Measurements from ENCODE around the gene ZNF682.
"Not testable (repeated sequence)": the region's sequence is repeated elsewhere in the genome, so short reads cannot be mapped to it uniquely, and the experiment has no call there.

The ZNF682 gene

DNA sequence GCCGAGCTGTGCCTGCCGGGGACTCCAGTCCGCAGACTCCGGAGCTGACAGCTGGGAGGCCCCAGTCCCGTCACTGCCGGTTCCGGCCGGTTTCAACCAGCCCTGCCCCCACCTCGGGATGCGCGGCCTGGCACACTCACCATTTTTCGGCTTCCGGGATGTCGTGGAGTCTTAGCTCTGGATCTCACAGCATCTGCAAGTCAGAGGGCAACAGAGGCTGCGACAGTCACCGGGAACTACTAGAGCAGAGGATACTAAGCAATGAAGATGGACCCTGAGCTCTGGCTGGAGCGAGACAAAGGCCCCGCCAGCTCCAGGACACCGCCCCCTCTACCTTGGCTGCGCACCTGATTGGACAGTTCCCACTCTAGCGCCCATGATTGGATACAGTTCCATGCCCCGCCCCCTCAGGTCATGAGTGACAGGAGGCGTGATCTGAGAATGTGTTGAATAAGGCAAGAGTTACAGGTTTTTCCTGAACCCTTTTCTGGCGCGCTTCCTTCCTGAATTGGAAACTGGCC is at the start of gene ZNF682:
ZNF682 (minus strand) TSS at position 303 of the 521 bp plus-strand sequence; CDS start at position 143, 160 bp downstream.
- no peak for DNase-seq

DNA sequence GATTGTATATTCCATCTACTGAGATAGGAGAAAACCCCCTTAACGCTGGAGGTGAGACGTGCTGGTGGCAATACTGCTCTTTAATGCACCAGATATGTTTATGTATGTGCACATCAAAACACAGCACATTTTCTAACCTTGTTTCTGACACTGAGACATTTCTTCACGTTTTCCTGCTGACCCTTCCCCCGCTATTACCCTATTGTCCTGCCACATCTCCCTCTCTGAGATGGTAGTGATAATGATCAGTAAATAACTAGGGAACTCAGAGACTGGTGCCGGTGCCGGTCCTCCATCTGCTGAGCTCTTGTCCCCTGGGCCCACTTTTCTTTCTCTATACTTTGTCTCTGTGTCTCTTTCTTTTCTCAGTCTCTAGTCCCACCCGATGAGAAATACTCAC is 43.6 kb upstream of the ZNF682 start:
- not testable (repeated sequence) for DNase-seq

DNA sequence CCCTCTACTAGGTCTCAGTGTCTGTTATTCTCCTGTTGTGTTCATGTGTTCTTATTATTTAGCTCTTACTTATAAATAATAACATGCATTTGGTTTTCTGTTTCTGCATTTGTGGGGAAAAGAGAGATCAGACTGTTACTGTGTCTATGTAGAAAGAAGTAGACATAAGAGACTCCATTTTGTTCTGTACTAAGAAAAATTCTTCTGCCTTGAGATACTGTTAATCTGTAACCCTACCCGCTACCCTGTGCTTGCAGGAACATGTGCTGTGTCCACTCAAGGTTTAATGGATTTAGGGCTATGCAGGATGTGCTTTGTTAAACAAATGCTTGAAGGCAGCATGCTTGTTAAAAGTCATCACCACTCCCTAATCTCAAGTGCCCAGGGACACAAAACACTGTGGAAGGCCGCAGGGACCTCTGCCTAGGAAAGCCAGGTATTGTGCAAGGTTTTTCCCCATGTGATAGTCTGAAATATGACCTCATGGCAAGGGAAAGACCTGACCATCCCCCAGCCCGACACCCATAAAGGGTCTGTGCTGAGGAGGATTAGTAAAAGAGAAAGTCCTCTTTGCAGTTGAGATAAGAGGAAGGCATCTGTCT is 43.0 kb upstream of the ZNF682 start:
- DNase-seq, result not testable (repeated sequence)

DNA sequence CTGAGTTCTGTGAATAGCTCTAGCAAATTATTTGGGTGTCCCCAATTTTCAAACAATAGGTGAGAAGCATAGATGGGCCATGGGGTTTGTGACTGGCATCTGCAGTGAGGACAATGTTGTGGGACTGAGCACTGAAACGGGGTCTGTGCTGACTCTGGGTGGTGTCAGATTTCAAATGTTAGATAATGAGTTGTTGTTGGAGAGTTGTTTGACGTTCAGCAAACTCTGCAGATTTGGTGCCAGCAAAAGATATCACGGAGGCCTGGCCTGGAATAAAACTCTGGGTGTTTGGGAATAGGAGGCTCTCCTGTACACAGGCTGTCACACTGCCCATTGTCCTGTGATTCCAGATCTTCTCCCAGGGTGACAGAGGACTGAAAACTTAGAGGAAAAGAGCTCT is 41.4 kb upstream of the ZNF682 start:
- no peak for DNase-seq

DNA sequence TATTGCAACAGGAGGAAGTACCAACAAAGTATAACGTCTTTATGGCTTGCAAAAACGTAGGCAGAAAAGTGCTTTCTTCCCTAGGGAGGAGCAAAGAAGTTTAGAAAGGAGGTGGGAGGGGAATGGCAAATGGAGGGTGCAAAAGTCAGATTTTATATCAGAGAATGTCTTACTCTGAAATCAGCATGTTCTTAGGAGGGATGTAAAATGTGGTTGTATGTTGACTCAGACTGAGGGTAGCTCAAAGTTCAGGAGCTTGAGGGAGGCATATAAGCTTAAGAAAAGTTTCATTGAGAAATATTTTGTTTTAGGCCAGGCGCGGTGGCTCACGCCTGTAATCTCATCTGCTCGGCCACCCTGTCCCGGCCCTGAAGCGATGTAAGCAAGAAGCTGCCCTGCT is 40.2 kb upstream of the ZNF682 start:
- no peak for DNase-seq

DNA sequence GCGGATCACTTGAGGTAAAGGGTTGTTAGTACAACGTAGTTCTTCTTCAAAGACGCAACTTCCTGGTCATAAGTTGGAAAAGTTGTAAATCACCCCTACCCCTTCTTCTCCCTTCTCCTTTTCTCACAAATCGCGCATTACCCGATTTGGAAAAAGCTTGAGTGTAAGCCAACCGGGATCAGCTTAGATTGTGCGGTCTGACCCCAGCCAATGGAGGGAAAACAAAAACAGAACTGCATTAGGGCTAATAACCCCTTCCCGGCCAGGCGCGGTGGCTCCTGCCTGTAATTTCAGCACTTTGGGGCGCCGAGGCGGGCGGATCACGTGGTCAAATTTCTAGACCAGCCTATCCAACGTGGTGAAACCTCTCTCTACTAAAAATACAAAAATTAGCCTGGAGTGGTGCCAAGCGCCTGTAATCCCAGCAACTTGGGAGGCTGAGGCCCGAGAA is 39.3 kb upstream of the ZNF682 start:
- DNase-seq, result no peak

DNA sequence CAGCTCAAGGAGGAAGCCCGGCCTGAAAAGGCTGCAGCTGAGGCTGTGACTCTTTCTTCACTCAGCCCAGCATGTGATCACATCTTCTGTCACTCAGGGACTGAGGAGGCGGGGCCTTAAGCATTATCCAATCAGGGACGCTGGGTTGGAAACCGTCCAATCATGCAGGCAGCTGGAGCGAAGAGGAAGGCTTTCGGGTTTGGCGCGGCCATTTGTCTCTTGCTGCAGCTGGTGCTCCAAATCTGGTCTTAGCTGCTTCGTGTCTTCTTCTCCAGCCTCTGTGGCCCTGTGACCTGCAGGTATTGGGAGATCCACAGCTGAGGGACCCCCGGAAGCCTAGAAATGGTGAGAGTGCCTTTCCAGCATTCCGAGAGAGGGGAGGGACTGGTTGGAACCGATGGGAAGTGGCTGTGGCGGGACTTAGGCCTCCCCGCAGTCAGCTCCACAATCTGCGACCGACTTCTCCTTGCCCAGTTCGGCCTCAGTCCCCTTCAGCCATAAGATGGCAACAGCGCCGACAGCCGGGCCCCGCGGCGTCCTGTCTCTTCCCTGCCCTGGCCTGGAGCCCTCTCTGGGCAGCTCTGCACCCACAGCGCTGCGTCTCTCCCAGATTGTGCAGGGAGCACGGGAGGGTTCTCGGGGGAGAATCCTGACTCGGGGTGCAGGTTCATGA is 38.6 kb upstream of the ZNF682 start, which contains the start of gene ZNF90:
ZNF90 (plus strand) TSS at position 210 of the 673 bp plus-strand sequence; CDS start at position 343, 133 bp downstream.
- no peak for DNase-seq

DNA sequence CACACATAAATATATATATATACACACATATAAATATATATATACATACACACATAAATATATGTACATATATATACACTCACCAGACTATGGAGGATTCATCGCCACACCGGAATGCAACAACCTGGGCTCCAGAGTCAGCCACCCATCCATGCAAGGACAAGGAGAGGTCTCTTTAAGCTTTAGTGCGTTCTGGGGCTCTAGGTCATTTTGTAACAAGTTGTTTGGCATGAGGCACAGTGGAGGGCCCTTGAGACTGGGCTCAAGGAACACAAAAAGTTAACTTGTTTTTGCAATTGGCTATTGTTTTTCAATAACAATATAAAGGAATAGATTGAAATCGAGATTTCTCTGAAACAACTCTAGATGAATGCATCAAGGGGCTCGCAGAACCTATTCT is 33.6 kb upstream of the ZNF682 start:
- DNase-seq, result no peak

DNA sequence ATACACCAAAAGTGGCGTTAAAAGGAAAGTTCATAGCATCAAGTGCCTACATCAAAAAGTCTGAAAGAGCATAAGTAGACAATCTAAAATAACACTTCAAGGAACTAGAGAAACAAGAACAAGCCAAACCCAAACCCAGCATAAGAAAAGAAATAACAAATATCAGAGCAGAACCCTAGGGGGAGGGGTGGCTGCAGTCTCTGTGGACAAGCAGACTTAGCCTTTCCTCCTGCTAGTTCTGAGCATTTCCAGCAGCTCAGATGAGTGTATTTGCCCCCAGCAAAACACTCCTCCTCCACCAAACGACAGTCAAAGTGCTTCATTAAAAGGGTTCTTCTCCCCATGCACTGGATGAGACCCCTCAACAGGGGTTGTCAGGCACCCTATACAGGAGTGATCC is 31.4 kb upstream of the ZNF682 start:
- DNase-seq, result no peak

DNA sequence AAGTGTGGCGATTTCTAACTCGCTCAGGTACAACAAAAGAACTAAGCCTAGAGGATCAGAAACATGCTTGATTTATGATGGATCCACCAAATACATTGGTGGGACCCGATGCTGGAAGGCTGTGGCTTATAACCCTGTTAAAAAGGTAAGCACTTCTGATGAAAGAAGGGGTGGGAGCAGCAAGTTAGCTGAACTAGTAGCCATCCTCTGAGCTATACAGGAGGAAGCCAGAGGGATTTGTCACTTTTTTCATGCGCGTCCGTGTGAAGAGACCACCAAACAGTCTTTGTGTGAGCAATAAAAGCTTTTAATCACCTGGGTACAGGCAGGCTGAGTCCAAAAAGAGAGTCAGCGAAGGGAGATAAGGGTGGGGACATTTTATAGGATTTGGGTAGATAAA is 29.3 kb upstream of the ZNF682 start:
- not testable (repeated sequence) for DNase-seq

DNA sequence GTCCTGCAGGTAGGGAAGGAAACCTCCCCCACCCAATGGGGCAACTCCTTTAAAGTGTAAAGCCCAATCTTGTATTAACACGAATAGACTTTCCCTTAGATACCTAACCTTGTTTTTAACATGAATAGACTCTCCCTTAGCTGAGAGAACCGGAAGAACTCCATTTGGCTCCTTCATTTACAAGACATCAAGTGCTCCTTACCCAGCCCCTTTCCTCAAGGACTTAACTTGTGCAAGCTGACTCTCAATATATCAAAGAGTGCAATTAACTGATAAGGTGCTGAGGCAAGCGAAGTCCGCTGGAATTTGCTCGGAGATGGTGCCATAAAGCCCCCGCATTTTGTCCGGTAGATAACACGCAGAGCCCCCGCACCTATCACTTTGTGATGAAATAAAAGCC is 28.6 kb upstream of the ZNF682 start:
- no peak for DNase-seq

DNA sequence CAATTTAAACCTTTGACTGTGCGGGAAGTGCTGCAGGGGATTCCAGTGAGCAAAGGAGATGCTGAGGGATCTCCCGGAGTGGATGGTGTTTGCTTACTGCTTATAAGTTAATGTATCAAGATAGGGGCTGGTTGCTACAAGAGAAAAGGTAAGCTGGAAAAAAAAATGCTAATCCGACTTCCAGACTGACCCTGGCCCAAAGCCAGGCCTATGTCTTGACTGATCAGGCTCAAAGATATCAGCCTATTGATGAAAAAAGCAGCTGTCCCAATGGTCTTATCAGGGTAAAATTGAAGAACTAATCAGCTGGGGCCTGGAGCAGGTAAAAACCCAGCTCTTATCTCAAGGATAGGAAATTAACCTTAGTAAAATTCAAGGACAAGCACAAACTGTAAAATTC is 27.6 kb upstream of the ZNF682 start:
- DNase-seq, result no peak

DNA sequence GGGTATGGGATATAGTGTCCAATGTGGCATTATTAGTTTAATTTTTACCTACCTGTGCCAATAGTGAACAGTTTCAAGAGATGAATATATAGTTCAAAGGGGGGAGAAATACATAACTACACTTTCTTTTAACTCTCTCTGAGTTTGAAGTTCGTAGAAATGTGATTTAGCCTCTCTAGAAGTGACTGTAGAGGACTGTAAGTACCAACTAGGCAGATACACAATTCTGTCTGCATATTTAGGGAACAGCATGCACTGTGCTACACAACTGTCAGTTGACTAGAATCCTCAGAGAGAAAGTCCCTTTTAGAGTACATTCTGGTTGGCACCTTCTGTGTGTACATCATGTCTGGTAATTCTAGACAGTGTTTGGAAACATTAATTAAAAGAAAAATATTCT is 21.0 kb upstream of the ZNF682 start:
- DNase-seq, result no peak

DNA sequence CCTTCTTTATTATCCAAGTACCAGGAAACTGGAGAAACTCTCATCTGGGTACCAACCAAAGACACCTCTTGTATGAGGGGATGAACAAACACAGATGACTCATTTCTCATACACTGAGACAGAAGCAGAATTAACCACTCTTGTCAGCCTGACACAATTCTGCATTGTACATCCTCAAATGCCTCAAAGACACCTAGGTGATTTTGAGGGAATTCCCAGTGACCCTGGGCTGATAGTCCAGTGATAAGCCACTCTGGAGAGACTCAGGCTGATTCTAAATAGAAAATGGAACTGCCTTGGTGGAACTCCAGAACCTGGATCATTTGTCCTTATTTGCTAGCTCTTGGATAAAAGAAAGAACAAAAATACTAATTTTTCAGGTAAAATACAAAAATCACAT is 19.4 kb upstream of the ZNF682 start:
- DNase-seq, result not testable (repeated sequence)

DNA sequence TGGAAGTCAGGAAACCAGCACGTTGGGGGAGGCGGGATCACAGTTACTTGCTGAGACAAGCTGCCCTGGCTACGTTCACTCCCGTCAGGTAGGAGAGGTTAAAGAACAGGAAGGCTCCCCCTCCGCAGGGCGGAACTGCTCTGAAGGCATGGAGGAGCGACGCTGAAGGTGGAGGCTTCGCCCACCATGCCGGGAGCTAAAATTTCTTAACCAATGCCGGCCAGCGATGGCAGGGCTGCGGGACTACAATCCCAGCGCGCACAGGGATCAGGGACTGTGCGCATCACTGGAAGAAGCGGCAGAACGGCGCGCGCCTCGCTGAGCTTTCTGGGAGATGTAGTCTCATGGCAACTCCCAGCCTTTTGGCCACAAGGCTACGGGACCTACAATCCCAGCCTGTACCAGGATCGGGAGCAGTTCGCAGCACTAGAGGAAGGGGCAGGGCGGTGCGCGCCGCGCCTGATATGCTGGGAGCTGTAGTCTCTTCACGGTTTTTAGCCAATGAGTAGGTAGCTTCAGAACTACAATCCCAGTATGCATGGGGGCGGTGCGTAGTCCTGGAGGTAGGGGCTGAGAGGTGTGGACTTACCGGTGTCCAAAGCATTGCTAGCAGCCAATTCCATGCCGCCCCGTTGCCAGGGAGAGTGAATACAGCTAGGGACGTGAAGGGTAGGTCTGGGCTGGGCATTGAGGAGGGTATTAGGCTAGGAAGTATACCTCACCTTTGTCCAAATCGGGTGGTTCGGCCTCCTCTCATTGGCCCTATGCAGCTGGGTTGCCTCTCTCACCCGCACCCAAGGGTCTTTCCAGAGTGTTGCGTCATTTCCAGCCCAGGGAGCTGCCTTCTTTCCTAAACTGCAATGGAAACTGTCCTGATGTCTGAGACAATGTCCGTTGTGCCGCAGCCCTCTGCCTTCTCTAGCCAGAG is 12.8 kb upstream of the ZNF682 start:
- DNase-seq, result no peak

DNA sequence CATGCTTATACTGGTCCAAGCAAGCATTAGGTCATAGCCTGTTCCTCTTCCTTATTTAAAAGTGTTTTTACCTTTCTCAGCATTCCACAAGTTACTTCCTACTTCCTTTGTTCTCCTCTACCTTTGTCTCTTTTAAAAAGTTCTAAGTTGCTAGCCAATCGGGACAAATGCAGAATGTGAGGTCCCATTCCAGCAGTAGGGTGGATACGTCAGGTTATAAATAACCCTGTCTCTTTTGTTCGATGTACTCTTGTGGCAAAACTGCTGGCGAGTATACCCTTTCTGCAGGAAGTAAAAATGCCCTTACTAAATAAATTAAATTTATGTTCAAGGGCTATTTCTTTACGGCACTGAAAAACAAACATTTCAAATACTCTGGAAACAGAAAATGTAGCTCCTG is 6.4 kb upstream of the ZNF682 start:
- not testable (repeated sequence) for DNase-seq

DNA sequence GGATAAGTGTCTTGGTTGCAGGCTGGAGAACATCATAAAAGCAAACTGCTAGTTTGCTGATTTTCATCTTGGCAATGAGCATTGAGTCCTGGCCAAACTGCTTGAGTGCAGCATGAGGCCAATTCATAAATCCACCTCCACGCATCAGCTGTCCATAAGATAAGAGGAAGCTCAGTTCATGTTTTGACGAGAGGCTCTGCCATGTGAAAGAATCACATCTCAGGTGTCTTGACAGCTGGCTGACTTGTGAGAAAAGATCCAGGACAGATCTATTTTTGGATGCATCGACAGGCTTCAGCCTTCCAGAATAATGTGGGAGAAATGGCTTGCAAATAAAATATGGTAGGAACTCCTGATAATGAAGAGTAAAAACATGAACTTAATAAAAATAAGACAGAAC is 5.4 kb upstream of the ZNF682 start:
- DNase-seq, result no peak

DNA sequence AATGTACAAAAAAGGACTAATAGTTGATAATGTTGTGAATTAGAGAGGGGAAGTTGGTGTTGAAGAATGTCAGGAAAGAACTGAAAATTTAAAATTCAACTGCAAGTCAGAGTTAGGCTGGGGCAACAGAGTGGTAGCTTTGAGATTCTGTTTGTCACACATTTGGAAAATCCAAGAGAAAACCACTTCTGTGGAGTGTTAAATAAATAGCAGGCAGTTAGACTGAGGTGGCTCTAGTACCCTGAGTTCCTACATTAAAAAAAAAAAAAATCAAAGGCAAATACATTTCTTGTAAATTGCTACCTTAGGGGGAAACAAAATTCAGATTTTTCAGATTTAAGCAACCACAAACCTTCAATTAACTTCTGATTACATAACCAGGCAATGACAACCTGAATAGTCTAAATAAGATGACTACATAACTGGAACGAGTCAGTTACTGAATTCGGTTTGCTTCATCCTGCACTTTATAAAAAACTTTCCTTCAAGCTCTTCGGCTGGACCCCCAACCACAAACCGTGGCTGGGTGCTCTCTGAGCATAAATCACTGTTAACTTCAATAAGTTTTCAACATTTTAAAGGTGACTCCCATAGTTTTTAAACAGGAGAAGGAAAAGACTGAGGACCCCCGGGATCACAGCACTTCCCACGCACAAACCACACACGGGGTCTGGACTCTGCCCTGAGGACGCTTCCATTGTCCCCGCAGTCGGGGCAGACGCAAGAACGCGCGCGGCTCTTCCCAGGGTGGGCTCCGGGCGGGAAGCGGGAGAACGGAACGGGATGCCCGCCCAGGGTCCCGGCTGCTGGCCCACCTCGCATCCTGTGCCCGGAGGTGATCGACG is 725 bp downstream of the ZNF682 start:
- DNase-seq, result no peak

DNA sequence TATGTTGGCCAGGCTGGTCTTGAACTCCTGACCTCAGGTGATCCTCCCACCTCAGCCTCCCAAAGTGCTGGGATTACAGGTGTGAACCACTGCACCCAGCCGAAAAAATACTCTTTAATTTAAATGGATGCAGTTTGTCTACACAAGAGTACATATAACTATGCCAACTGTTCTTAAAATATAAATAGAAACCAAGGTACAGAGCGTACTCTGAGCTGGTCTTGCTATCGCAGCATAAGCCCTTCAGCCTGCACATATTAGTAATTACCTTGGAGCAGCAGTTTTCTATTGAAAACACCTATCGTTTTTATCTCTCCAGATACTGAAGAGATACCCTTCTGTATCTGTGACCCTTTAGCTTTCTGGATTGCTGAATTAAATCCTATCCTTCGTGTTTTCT is 3.4 kb downstream of the ZNF682 start:
- no peak for DNase-seq

DNA sequence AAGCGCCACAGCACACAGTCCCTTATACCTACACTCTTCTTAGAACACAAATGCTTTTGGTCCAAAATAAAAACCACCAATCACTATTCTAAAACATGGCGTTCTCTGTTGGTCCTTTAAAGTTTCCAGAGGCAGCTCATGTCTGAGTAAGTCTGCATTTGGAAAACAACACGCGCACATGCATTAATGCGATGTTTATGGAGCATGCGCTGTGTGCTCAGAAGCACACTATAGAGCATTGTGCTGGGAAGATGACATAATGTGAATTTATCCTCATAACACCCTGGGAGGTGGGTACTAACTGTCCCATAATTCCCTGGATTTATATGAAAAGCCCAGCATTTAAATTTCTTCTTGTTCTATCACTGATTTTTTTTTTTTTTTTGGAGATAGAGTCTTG is 10.7 kb downstream of the ZNF682 start:
- no peak for DNase-seq

DNA sequence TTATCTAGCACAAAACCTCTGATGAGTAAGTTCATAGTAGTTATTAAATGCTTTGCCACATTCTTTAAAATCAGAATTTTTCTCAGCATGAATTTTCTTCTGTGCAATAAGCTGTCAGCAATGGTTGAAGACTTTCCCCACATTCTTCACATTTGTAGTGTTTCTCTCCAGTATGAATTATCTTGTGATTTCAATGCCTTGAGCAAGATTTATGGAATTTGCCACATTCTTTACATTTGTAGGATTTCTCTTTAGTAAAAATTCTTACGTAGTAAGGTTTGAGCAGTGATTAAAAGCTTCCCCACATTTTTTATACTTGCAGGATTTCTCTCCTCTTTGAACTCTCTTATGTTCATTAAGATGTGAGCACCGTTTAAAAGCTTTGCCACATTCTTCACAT is 33.6 kb downstream of the ZNF682 start:
- no peak for DNase-seq

DNA sequence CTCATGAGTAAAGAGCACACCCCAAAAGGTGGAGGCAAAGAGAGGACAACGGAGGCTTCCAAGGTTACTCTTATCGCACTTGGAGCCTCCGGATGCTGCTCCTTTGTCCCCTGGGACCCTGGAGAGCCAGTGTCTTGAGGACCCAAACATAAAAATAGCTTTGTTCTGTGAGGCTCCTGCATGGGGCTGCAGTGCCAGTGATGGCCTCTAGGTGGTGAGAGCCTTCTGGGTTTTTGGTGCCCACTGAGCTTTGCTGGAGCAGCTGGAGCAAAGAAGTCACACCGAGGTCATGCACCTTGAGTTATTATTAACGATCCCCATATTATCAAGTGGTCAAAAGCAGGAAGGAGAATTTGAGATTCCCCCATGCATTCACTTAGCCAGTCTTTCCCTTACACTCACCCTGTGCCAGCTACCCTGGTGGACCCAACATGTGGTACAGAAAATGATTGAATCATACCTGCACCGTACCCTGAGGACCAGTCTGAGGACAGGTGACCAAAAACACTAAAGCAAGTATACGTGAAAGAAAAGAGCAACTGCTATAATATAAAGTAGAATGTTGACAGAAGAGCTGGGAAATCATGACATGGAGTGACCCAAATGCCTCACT is 41.5 kb downstream of the ZNF682 start:
- no peak for DNase-seq

Data from NK-92 treated with Interleukin-12 subunit alpha and Interleukin-12 subunit beta, amount 100 ng/mL, for 24 hours (cell line).